Measurements from ENCODE around the gene JARID2. TPM values are rescaled to one million over a fixed set of nuclear protein-coding genes. Genes with fewer than 3 reads are reported as not detected.

Gene JARID2
- total RNA-seq, 2 donors from 2014 or later, result 10.0 to 11.2 TPM

DNA sequence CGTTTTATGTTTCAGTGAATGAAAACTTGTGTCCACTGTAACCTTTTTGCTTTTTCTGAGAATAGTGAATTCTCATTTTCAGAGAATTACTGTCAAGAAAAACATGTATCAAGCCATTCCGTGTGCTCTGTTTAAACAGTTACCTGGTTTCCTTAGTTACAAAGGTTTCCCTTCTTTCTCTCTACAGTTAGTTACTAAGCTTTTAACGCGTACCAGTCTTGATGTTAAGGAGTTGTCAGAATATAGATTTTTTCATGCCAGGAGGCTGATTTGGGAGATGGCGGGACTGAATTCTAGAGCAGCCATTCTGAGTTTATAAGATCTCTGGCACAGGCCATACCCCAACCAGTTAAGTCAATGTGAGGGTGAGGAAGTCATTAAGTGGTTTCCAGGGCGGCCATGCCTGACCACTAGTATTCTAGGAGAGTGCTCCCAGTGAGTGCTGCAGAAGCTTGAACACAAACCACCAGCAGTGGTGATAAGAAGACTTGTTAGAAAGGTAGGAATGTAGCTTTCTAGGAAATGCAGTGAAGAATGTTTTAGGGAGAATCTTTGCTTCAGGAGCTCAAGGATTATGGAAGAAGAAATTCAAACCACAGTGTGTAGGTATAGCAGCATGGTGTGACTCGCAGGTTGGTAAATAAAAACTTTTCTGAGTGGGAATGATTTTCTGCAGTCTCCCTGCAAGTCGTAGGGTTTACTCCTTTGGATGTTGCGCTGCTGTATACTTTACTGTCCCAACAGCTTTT lies 112.9 kb downstream of the JARID2 start:
- DNase-seq, result no peak
- ATAC-seq, result no peak
- intact Hi-C loops (cut with DNase I, micrococcal nuclease), result no loop called here

DNA sequence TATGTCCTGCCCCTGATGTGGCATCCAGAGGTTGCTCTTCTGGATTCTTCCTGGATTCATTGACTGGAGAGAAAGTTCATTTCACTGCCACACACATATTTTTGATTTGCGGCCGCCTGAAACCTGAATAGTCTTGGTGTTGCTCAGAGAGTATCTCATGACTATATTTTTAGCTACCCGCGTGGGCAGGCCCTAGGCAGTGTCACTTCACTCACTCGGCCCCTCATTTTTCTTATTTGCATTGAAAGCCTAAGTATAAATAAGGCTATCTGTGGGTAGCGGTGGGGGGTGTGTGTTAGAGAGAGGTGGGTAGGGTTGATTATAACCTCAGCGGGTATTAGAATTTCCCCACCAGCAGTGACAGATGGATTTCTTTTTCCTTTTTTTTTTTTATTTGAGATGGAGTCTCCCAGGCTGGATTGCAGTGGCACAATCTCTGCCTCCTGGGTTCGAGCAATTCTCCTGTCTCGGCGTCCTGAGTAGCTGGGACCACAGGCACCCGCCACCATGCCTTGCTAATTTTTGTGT lies 113.5 kb downstream of the JARID2 start:
- intact Hi-C loops (cut with DNase I, micrococcal nuclease), result no loop called here
- ATAC-seq (no peak), DNase-seq (no peak)

DNA sequence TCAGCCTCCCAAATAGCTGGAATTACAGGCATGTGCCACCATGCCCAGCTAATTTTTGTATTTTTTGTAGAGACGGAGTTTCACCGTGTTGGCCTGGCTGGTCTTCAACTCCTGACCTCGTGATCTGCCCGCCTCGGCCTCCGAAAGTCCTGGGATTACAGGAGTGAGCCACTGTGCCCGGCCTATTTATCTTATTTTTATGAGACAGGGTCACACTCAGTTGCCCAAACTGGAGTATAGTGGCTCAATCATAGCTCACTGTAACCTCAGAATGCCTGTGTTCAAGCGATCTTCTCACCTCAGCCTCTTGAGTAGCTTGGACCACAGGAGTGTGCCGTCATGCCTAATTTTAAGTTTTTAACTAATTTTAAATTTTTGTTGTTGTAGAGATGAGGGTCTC lies 114.4 kb downstream of the JARID2 start:
- intact Hi-C loops (cut with DNase I, micrococcal nuclease), result no loop called here
- DNase-seq (no peak), ATAC-seq (no peak)

DNA sequence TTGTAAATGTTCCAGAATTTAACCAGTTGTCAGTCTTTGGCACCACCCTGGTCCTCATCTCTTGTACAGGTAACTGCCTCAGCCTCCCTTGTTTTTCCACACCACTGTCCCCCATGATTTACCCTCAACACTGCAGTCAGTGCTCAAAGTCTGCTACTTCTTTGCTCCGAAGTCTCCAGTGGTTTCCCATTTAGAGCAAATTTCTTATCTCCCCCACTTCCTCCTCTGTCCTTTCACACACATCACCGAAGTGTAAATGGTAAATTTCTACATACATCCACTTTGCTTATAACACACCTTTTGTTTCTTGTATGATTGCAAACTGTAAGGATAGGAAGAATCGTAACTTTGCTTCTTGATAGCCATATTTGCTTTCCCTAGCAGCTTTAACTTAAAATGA lies 115.3 kb downstream of the JARID2 start:
- ATAC-seq (no peak), DNase-seq (no peak)
- intact Hi-C loops (cut with DNase I, micrococcal nuclease), result no loop called here

DNA sequence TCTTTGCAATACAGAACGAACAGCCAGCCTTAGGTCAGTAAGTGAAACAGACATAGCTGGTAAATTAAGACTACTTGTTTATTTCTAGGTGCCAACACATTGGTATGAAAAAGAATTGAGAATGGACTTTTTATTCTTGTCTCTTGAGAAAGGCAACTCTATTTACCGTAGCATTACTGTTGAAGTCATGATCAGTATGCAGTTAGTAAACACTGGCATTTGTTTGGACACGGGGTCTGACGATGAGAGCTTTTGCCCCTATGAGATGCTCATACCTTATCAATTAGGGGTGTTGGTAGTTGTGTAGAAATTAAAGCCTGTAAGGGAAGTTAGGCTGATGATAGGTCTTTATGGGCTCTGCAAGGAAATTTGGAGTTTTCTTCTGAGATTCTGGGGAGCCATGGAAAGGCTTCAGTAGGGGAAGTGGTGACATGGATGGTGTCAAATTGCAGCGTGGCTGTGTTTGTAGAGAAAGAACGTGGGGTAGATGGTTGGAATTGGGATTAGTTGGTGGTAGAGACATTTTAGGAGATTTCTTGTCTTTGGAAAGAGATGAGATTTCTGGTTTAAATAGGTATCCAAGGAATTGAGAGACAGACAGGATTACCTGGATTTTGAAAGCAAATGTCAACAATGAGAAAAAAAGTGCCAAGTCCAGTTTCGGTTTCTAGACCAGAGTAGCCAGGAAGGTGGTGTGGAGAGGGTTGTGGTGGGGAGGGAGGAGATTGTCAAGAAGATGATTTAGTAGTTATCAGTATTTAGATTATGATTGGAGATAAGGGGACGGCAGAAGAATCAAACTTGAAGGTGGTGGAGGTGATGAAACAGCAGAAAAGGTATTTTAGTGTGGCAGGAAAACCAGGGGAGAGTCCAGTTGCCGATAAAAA lies 116.6 kb downstream of the JARID2 start:
- DNase-seq (no peak), ATAC-seq (peak; percentile 31)
- intact Hi-C loops (cut with DNase I, micrococcal nuclease), result no loop called here

DNA sequence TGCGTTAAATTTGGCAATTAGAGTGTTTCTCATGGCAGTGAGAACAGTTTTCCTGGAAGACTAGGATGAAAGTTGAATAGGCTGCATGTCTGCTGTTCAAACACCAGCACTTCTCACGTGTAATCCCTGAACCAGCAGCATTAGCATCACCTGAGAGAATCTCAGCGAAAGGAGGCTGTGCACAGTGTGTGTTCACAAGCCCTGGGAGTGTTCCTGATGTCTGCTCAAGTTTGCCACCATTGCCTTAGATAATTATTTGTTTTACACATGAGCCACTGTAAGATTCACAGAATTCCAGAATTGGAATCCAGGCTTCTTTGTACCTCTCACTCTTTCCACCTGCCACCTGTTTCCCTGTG lies 117.3 kb downstream of the JARID2 start:
- intact Hi-C loops (cut with DNase I, micrococcal nuclease), result no loop called here
- no peak for ATAC-seq
- DNase-seq, result no peak

DNA sequence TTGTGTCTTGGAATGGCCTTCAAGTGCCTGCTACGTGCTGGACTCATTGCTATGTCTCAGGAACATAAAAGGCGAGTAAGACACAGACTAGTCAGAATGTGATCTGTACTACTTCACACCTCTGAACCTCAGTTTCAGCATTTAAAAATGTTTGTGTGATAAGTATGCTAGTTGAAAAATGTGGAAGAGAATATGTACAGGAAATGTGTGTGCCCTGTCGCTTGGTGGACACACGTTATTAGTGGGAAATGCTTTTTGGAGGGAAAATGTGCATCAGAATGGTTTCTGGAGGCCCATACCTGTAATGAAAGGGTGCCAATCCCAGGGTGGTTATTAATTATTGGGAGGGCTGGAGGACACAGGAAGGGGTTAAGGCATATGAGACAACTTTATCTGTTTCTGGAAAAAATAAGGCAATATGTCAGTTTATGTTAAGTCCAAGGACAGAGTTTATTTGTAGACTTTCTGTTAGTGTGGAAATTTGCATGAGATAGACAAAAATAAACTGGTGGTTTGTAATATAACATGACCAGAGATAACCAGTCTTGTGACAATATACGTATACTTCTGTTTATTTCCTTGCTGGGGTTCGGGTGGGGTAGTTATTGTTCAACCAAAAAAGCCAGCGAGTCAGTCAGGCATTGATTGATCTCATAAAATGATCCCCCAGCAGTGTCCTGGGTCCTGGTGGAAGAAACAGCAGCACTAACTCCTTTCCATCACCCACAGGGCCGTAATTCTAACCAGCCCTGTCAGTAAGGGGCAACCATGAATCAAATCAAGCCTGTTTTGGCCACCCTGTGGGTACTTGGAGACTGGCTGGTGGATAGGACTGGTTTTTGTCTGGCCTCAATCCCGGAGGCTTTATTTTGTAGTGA lies 117.9 kb downstream of the JARID2 start:
- peak; percentile 28 for ATAC-seq
- no peak for DNase-seq
- intact Hi-C loops (cut with DNase I, micrococcal nuclease), result no loop called here

DNA sequence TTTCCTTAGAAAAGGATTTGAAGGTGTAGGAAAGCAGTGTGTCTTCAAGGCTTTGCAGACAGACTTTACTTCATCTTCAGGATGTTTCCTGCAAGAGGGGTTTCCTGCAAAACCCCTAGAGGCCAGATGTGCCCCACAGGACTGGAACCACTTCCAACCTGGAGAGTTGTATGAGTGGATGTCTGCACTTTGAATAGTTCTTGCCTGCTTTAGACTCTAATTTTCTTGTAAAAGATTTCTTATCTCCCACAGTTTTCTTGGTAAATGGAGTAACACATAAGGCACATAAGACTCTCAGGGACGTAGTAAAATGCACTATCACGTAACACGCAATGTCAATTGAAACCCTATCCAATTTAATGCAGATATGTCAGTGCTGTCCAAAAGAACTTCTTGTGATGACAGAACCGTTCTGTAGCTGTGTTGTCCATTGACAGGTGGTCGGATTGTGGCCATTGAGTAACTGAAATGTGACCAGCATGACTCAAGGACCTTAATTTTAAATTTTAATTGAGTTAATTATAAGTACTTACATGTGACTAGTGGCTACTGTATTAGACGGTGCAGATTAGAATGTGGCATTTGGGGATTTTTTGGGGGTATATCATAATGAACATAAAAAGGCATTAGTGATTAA lies 118.7 kb downstream of the JARID2 start:
- DNase-seq (no peak), ATAC-seq (peak; percentile 5)
- intact Hi-C loops (cut with DNase I, micrococcal nuclease), result no loop called here

DNA sequence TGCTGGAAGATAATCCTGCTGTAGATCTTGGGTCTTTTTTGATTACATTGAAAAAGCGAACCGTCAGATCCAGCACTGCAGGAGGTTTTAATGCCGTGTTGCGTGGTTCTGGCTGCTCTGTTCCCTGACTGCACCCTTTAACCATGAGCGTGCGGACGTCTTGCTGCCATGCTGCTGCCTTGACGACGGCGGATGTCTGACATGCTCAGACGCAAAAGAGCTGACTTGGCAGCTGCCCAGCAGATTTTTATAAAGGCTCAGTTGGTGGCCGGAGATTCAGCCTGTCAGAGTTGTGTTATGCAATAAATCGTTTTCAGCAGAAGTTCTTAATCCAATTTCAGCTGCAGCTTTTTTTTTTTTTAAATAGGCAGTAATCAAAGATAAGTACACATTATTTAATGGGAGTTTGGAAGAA lies 119.4 kb downstream of the JARID2 start:
- peak; percentile 89 for ATAC-seq
- intact Hi-C loops (cut with DNase I, micrococcal nuclease), result no loop called here
- DNase-seq, result peak; percentile 81 to 84

DNA sequence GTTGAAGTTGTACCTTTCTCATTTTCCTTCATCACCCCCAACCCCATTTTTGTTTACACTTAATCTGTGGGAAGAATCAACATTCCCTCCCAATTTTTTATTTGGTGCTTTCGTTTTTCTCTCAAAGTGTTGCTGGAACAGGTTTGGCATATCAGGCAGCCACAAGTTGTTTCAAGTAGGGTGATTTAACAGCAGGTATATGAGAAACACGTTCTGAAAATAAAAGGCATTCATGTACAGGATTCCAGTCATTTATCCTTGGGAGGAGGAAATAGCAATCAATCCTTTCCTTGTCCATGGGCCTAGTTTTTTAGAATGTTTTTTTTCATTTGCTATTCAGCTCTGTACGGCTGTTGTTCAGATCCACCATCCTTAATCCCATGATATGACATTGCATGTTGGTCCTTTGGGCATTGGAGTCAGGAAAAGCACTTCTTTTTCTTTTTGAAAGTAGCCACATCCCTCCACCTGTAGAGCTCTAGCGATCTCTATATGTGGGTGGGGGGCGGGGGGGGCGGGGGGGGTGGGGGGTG lies 120.2 kb downstream of the JARID2 start:
- no peak for DNase-seq
- ATAC-seq, result no peak
- intact Hi-C loops (cut with DNase I, micrococcal nuclease), result no loop called here

DNA sequence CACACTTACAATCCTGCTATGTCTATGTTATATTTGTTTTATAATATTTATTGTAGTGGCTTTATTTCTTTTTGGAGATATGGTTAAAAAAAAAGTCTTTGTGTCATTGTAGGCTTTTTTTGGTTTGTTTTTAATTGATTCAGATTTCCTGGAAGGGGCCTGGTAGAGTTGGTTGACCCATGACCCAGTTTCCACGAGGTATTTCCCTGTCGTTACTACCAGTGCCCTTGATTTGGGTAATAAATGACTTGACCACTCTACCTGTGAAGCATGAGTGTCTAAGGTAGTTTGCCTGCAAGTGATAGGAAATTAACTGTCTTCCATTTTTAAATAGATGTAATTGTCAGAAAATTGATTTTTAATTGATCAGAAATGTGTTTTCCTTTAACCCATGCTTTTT lies 121.0 kb downstream of the JARID2 start:
- DNase-seq (no peak), ATAC-seq (no peak)
- intact Hi-C loops (cut with DNase I, micrococcal nuclease), result no loop called here

DNA sequence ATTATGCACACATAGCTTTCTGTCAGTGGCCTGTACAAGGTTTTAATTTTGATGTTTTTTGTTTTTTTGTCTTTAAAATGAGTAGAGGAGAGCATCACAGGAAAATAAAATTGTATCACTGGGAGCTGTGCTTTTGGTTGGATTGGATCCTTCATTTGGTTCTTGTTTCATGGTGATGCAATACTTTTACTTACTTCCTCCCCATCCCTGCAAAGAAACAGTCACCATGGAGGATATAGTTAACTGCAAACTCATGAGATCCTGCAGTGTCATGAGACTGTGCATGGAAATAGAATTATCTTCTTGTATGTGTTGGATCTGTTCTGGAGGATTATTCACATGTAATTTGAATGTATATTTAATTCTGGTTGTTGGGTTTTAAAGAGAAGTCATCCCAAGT lies 122.3 kb downstream of the JARID2 start:
- ATAC-seq, result no peak
- no peak for DNase-seq
- intact Hi-C loops (cut with DNase I, micrococcal nuclease), result no loop called here

DNA sequence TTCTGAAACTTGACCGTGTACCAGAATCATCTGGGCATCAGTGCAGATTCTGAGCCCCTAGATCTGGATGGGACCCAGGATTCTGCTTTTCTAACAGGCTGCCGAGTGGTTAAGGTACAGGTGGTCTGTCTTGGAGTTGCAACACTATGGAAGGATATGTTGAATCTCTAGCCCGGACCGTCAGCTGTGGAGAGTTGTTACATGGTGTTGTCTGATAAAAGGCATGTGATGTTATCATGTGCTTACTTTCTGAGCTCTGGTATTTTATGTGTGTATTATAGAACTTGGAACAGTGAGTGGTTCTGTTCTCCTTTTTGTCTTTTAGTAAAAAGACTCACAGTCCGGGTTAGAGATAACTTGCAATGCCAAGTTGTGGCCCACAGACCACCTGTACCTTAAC lies 123.0 kb downstream of the JARID2 start:
- intact Hi-C loops (cut with DNase I, micrococcal nuclease), result no loop called here
- ATAC-seq, result no peak
- DNase-seq, result no peak

DNA sequence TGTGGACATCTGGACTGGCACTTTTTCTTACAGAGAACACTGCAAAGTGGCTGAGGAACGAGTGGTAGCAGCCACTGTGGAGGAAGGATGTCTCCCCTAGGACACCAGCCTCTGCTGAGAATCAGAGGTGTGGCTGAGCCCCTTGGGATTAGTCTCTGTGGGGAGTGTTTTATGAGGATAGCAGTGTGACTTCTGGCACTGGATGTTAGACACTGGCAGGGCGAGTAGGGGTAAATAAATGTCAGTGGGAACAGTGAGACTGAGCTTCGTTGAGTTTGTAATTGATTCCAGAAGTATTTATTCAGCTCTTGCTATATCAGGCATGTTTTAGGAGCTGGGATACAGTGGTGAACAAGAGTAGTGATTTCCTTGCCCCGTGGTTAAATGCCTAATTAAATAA lies 124.0 kb downstream of the JARID2 start:
- ATAC-seq (peak; percentile 25), DNase-seq (no peak)
- intact Hi-C loops (cut with DNase I, micrococcal nuclease), result no loop called here

DNA sequence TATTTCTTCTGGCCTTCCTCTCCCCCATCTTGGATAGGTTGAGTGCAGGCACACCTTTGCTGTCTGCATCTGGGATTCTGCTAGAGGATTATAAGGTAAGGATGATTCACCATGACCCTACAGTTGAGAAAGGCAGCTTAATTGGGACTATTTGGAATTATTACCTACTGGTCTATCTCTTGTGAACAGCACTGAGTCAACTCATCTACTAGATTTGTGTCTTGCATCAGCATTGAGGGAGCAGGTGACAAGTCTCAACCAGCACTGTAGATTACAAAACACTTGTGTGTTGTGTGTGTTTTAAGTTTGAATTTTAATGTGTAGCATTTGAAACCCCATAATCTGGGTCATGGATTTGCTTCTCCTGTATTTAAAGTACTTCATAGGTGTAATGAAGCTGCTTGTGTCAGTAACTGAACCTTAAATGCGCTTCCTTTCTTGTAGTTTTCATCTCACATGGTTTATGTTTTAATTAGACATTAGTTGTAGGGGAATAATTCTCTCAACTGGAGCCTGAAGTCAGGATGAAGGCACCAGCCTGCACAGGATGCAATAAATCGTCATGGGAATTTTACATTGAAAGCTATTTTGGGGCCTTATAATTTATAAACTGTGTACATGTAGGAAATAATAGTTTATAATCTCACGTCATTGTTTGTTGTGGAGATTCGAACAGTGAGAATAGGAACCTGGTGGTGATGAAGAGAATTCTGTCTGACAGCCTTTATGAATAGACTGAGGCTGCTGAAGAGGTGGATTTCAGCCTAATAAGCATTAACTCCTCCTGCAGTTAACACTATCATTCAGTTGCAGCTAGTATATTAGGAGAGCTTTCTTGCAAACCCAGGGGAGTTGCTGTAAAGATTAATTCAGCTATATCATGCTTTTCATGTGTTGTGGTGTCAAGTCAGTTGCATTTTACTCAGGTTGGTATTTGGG lies 125.1 kb downstream of the JARID2 start:
- DNase-seq (no peak), ATAC-seq (no peak)
- intact Hi-C loops (cut with DNase I, micrococcal nuclease), result no loop called here

DNA sequence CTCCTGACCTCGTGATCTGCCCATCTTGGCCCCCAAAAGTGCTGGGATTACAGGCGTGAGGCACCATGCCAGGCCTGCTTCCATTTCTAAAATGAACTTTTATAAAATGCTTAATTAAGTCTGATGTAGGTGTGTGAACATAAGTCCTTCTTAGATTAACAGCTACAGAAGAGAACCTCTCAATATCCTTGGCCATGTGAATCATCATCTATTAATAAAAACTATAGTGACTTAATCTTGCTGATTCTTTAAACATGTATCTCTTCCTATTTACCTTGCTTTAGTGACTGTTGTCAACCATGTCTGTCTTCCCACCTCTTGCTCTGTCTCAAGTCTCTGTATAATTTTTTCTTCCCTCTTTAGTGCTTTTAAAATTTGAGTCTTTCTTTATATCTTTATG lies 127.1 kb downstream of the JARID2 start:
- intact Hi-C loops (cut with DNase I, micrococcal nuclease), result no loop called here
- no peak for DNase-seq
- no peak for ATAC-seq

DNA sequence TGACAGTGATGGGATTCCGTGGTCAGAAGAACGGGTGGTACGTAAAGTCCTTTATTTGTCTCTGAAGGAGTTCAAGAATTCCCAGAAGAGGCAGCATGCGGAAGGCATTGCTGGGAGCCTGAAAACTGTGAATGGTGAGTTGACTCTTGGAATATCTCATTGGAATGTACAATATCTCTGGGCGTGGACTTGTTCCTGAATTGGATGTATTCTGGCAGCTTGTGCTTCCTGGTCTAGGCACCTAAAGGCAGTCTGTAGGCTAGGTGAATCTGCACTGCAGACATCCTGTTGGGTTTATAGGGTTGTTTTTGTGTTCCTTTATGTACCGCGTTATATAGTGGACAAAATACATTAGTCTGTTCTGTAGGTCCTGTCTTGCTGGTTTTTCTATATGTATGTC lies 128.2 kb downstream of the JARID2 start:
- intact Hi-C loops (cut with DNase I, micrococcal nuclease), result no loop called here
- ATAC-seq (peak; percentile 64), DNase-seq (no peak)

DNA sequence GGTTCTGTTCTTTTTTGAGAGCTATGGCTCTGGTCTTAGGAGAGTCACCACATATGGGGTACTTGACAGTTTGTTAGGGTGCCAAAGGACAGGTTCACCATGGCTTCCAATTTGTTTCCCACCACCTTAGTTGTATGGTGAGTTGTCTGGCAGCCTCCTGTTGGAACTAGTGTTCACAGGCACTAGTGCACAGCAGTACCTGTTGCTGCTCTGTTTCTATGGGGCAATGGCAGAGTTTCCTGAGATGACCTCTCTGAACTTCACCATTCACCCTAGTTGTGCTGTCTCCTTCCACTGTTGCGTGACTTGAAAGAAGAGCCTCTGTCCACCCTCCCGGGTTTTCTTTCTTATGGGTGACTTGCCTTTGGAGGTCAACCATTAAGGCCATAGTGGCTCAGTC lies 129.1 kb downstream of the JARID2 start:
- no peak for ATAC-seq
- DNase-seq, result no peak
- intact Hi-C loops (cut with DNase I, micrococcal nuclease), result no loop called here

Measured in left colon (tissue), 2 donors.